H9 (cell line): Measurements from ENCODE around the gene FRMD4B. TPM values are rescaled to one million over a fixed set of nuclear protein-coding genes. Genes with fewer than 3 reads are reported as not detected.

ENCODE experiments used
- DNase-seq: peaks from one replicate; pipeline ENCODE4 v3.0.0-alpha.2; 2017
- H2AFZ ChIP-seq: one replicate; pipeline ENCODE4 v1.6.1; 2013; ENCODE audit warnings: mild to moderate bottlenecking, low read length, control low read depth, moderate library complexity
- H2AK5ac ChIP-seq: 2 replicates; pipeline ENCODE4 v1.6.1; 2013; ENCODE audit warnings: low read length, control low read depth, mixed read lengths; ENCODE audit not compliant: insufficient read length
- H2BK120ac ChIP-seq: one replicate; pipeline ENCODE4 v1.6.1; 2013; ENCODE audit warnings: low read depth, mild to moderate bottlenecking, low read length, control low read depth, inconsistent platforms; ENCODE audit not compliant: poor library complexity, severe bottlenecking
- H2BK12ac ChIP-seq: 2 replicates; pipeline ENCODE4 v1.6.1; 2013; ENCODE audit warnings: low read length, control low read depth, mixed read lengths, low read depth; ENCODE audit not compliant: insufficient read length
- H2BK15ac ChIP-seq: 2 replicates; pipeline ENCODE4 v1.6.1; 2013; ENCODE audit warnings: low read depth, low read length, control low read depth
- H2BK20ac ChIP-seq: one replicate; pipeline ENCODE4 v1.6.1; 2013; ENCODE audit warnings: low read depth, mild to moderate bottlenecking, low read length, control low read depth, inconsistent platforms; ENCODE audit not compliant: poor library complexity, severe bottlenecking
- H2BK5ac ChIP-seq: 2 replicates; pipeline ENCODE4 v1.6.1; 2013; ENCODE audit warnings: low read length, control low read depth, mixed read lengths; ENCODE audit not compliant: insufficient read length
- H3K14ac ChIP-seq: 2 replicates; pipeline ENCODE4 v1.6.1; 2013; ENCODE audit warnings: low read length, control low read depth; ENCODE audit not compliant: insufficient read depth
- H3K18ac ChIP-seq: 2 replicates; pipeline ENCODE4 v1.6.1; 2013; ENCODE audit warnings: low read depth, mild to moderate bottlenecking, mixed read lengths, low read length, control low read depth; ENCODE audit not compliant: insufficient read length
- H3K23ac ChIP-seq: 2 replicates; pipeline ENCODE4 v1.6.1; 2013; ENCODE audit warnings: low read length, control low read depth, mixed read lengths, low read depth; ENCODE audit not compliant: insufficient read length
- H3K23me2 ChIP-seq: 2 replicates; pipeline ENCODE4 v1.6.1; 2013; ENCODE audit warnings: low read depth, mild to moderate bottlenecking, mixed read lengths, low read length, control low read depth; ENCODE audit not compliant: insufficient read length, poor library complexity, severe bottlenecking
- H3K27ac ChIP-seq: 2 replicates; pipeline ENCODE4 v1.5.1; 2013; ENCODE audit warnings: low read length, control low read depth, mixed read lengths, low read depth; ENCODE audit not compliant: insufficient read length
- H3K27me3 ChIP-seq: 2 replicates; pipeline ENCODE4 v1.6.1; 2013; ENCODE audit warnings: low read length, control low read depth, inconsistent platforms; ENCODE audit not compliant: insufficient read depth
- H3K4ac ChIP-seq: 2 replicates; pipeline ENCODE4 v1.6.1; 2013; ENCODE audit warnings: low read depth, mild to moderate bottlenecking, control low read depth, inconsistent platforms, low read length, moderate library complexity
- H3K4me1 ChIP-seq: 2 replicates; pipeline ENCODE4 v1.6.1; 2013; ENCODE audit warnings: low read length, control low read depth, inconsistent platforms; ENCODE audit not compliant: insufficient read depth
- H3K4me2 ChIP-seq: 2 replicates; pipeline ENCODE4 v1.6.1; 2013; ENCODE audit warnings: low read length, control low read depth, mixed read lengths; ENCODE audit not compliant: insufficient read length, insufficient read depth
- H3K56ac ChIP-seq: 2 replicates; pipeline ENCODE4 v1.6.1; 2013; ENCODE audit warnings: low read depth, mild to moderate bottlenecking, mixed read lengths, low read length, control low read depth; ENCODE audit not compliant: insufficient read length
- H3K79me1 ChIP-seq: 2 replicates; pipeline ENCODE4 v1.6.1; 2013; ENCODE audit warnings: low read depth, mild to moderate bottlenecking, moderate library complexity, low read length, control low read depth, inconsistent platforms; ENCODE audit not compliant: insufficient read depth, poor library complexity, severe bottlenecking
- H3K79me2 ChIP-seq: 2 replicates; pipeline ENCODE4 v1.6.1; 2013; ENCODE audit warnings: low read length, control low read depth, inconsistent platforms; ENCODE audit not compliant: insufficient read depth
- H3K9ac ChIP-seq: 2 replicates; pipeline ENCODE4 v1.6.1; 2013; ENCODE audit warnings: low read length, control low read depth, mixed read lengths; ENCODE audit not compliant: insufficient read length; ENCODE audit errors: extremely low read depth
- H3K9me3 ChIP-seq: one replicate; pipeline ENCODE4 v1.6.1; 2013; ENCODE audit warnings: low read depth, low read length, inconsistent platforms; ENCODE audit not compliant: control insufficient read depth
- H3T11ph ChIP-seq: one replicate; pipeline ENCODE4 v1.6.1; 2013; ENCODE audit warnings: mild to moderate bottlenecking, low read length, control low read depth, inconsistent platforms
- H4K20me1 ChIP-seq: one replicate; pipeline ENCODE4 v1.6.1; 2013; ENCODE audit not compliant: control insufficient read depth, insufficient read length, insufficient read depth
- H4K5ac ChIP-seq: 2 replicates; pipeline ENCODE4 v1.6.1; 2013; ENCODE audit warnings: low read depth, mild to moderate bottlenecking, mixed read lengths, low read length, control low read depth; ENCODE audit not compliant: insufficient read length
- H4K8ac ChIP-seq: replicated peaks from 2 replicates; pipeline ENCODE4 v1.6.1; 2013; ENCODE audit warnings: low read length, control low read depth, mixed read lengths, low read depth; ENCODE audit not compliant: insufficient read length
- H4K91ac ChIP-seq: 2 replicates; pipeline ENCODE4 v1.6.1; 2013; ENCODE audit warnings: low read depth, mild to moderate bottlenecking, moderate library complexity, mixed read lengths, low read length, control low read depth; ENCODE audit not compliant: insufficient read length
- H3K27ac Mint-ChIP-seq, 3 experiments: 2 replicates in 2 of 3; 3 replicates in 1 of 3; pipeline ENCODE4 v1.8.0; 2020 to 2021; ENCODE audit warnings: mixed read lengths in 3 of 3, mild to moderate bottlenecking in 1 of 3, moderate library complexity in 1 of 3
- H3K27me3 Mint-ChIP-seq: 2 replicates; pipeline ENCODE4 v1.8.0; 2021; ENCODE audit warnings: low read depth, mild to moderate bottlenecking, moderate library complexity, mixed read lengths
- H3K36me3 Mint-ChIP-seq, 3 experiments: 2 replicates in 2 of 3; 3 replicates in 1 of 3; pipeline ENCODE4 v1.8.0; 2020 to 2021; ENCODE audit warnings: low read depth in 3 of 3, mixed read lengths in 3 of 3; ENCODE audit not compliant: insufficient read depth in 1 of 3
- H3K4me1 Mint-ChIP-seq, 2 experiments: 2 replicates each; pipeline ENCODE4 v1.8.0; 2020; ENCODE audit warnings: mixed read lengths in 2 of 2
- H3K4me3 Mint-ChIP-seq, 2 experiments: 2 replicates in 1 of 2; 3 replicates in 1 of 2; pipeline ENCODE4 v1.8.0; 2020 to 2021; ENCODE audit warnings: mild to moderate bottlenecking in 2 of 2, mixed read lengths in 2 of 2, moderate library complexity in 1 of 2
- H3K9me3 Mint-ChIP-seq, 2 experiments: 2 replicates in 1 of 2; 3 replicates in 1 of 2; pipeline ENCODE4 v1.8.0; 2020; ENCODE audit warnings: mild to moderate bottlenecking in 2 of 2, mixed read lengths in 2 of 2, moderate library complexity in 1 of 2
- WGBS: extraction: QIAGEN DNeasy Blood & Tissue Kit; methylation state at CpG from one replicate; pipeline ENCODE4 v1.1.7; 2013; ENCODE audit warnings: missing lambda C conversion rate, low lambda C conversion rate, mixed read lengths; ENCODE audit not compliant: insufficient read length; ENCODE audit errors: extremely low coverage; 5-methylcytosine and 5-hydroxymethylcytosine counted together
- total RNA-seq: library from RNA; stranded (reverse); gene quantifications from 2 replicates; pipeline ENCODE4 v1.2.1, GENCODE V29; 2021
- TF ChIP-seq, protein P1 (sequence below): fragments of 200-600 bp; sonication (generic); conservative IDR thresholded peaks from 3 replicates; pipeline ENCODE4 v1.8.0; 2021; ENCODE audit warnings: antibody characterized with exemption, mild to moderate bottlenecking

Gene FRMD4B
- total RNA-seq, 1 experiment from 2014 or later, result 3.4 TPM

DNA sequence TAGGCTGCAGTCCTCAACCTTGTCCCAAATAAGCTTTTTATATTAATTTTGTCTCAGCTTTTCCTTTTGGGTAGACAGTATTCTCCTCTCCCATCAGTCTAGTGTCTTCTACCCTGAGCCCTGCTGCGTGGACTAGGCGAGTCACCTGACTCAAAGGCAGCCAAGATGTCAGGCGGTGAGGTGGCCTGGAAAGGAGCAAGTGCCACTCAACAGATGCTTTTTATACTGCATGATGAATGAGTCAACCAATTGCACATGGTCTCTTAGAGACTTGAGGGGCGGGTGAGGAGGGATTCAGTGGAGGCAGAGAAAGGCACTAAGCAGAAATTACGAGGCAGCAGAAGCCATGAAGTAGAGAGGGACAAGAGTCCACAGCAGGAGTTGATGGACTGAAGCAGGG is 95.9 kb downstream of the FRMD4B start:
- Histone ChIP-seq H2BK15ac (no peak overlapping the region), H3K79me2 (no peaks in the 10 kb centered on the region), H2BK12ac (no peak overlapping the region), H3K79me1 (no peaks in the 10 kb centered on the region), H3K9ac (no peak overlapping the region), H3K27me3 (no peaks in the 10 kb centered on the region), H4K20me1 (no peaks in the 10 kb centered on the region), H4K91ac (no peak overlapping the region), H3T11ph (no peak overlapping the region), H2BK120ac (no peak overlapping the region), H3K56ac (no peak overlapping the region), H3K23me2 (no peaks in the 10 kb centered on the region), H2BK20ac (no peak overlapping the region), H3K4me1 (peaks cover 5% of the 10 kb centered on the region; the same call in 1 of the 2 replicates), H2AFZ (no peak overlapping the region), H3K4ac (no peak overlapping the region), H4K8ac (no peak overlapping the region), H3K23ac (no peak overlapping the region), H4K5ac (no peak overlapping the region), H3K4me2 (no peak overlapping the region), H3K9me3 (no peaks in the 10 kb centered on the region), H2AK5ac (no peak overlapping the region), H2BK5ac (no peak overlapping the region), H3K18ac (no peak overlapping the region), H3K14ac (no peak overlapping the region), H3K27ac (no peak overlapping the region)
- Mint-ChIP-seq H3K27ac (no peak overlapping the region), H3K4me1 (peaks cover 51 to 64% of the 10 kb centered on the region in 2 experiments), H3K36me3 (peaks cover 0 to 3% (median 0%) of the 10 kb centered on the region in 3 experiments; a peak in 2 of 7 replicates), H3K4me3 (no peak overlapping the region), H3K27me3 (peaks cover 19% of the 10 kb centered on the region), H3K9me3 (no peaks in the 10 kb centered on the region; a peak in 1 of 5 replicates)
- no CpG with 5 or more reads among the region's 5 CpGs for WGBS
- DNase-seq, result no peak
- TF ChIP-seq, protein P1, sequence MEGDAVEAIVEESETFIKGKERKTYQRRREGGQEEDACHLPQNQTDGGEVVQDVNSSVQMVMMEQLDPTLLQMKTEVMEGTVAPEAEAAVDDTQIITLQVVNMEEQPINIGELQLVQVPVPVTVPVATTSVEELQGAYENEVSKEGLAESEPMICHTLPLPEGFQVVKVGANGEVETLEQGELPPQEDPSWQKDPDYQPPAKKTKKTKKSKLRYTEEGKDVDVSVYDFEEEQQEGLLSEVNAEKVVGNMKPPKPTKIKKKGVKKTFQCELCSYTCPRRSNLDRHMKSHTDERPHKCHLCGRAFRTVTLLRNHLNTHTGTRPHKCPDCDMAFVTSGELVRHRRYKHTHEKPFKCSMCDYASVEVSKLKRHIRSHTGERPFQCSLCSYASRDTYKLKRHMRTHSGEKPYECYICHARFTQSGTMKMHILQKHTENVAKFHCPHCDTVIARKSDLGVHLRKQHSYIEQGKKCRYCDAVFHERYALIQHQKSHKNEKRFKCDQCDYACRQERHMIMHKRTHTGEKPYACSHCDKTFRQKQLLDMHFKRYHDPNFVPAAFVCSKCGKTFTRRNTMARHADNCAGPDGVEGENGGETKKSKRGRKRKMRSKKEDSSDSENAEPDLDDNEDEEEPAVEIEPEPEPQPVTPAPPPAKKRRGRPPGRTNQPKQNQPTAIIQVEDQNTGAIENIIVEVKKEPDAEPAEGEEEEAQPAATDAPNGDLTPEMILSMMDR, result no peak
